Muscle layer of duodenum (tissue), 2 donors: ENCODE results near the gene NFYC.
A peak's percentile ranks its signal among the peaks of the same experiment; 100 is the strongest.
"Not testable (repeated sequence)": the region's sequence is repeated elsewhere in the genome, so short reads cannot be mapped to it uniquely, and the experiment has no call there.

Experiments
- H3K27ac ChIP-seq: one replicate; pipeline ENCODE4 v1.7.0; 2013; ENCODE audit warnings: mild to moderate bottlenecking, low read length
- H3K27me3 ChIP-seq: one replicate; pipeline ENCODE4 v1.7.0; 2013; ENCODE audit warnings: low read depth, mild to moderate bottlenecking, control low read depth, low read length
- H3K36me3 ChIP-seq, 2 donors: one replicate each; pipeline ENCODE4 v1.7.0; 2013; ENCODE audit warnings: low read length in 2 of 2, control low read depth in 1 of 2, mild to moderate bottlenecking in 1 of 2; ENCODE audit not compliant: insufficient read depth in 2 of 2, control insufficient read depth in 1 of 2
- H3K4me1 ChIP-seq, 2 donors: one replicate each; pipeline ENCODE4 v1.7.0; 2013; ENCODE audit warnings: low read length in 2 of 2, mild to moderate bottlenecking in 2 of 2, control low read depth in 1 of 2, moderate library complexity in 1 of 2; ENCODE audit not compliant: insufficient read depth in 2 of 2, control insufficient read depth in 1 of 2
- H3K4me3 ChIP-seq, 2 donors: one replicate each; pipeline ENCODE4 v1.7.0; 2013; ENCODE audit warnings: low read length in 2 of 2, low read depth in 1 of 2, mild to moderate bottlenecking in 1 of 2
- H3K9me3 ChIP-seq, 2 donors: one replicate each; pipeline ENCODE4 v1.7.0; 2013; ENCODE audit warnings: low read length in 2 of 2, control low read depth in 1 of 2, mild to moderate bottlenecking in 1 of 2; ENCODE audit not compliant: control insufficient read depth in 1 of 2
- donor health status: healthy.

The NFYC gene

GRCh38 chr1:40720493-40720892, 29.0 kb downstream of the NFYC start:
- H3K4me1 ChIP-seq = peaks cover 14 to 42% of the 10 kb centered on the region in 2 donors
- H3K27ac ChIP-seq = no peak overlapping the region
- no peaks in the 10 kb centered on the region for H3K36me3 ChIP-seq
- H3K27me3 ChIP-seq = no peaks in the 10 kb centered on the region
- no peak overlapping the region for H3K4me3 ChIP-seq
- no peaks in the 10 kb centered on the region for H3K9me3 ChIP-seq

GRCh38 chr1:40722622-40723021, 31.1 kb downstream of the NFYC start:
- Histone ChIP-seq H3K4me1 (peaks cover 7 to 32% of the 10 kb centered on the region in 2 donors), H3K4me3 (no peak overlapping the region), H3K36me3 (no peaks in the 10 kb centered on the region), H3K9me3 (no peaks in the 10 kb centered on the region), H3K27me3 (no peaks in the 10 kb centered on the region), H3K27ac (no peak overlapping the region)

- peaks cover 7 to 26% of the 10 kb centered on the region in 2 donors for H3K4me1 ChIP-seq
- no peaks in the 10 kb centered on the region for H3K9me3 ChIP-seq
- H3K4me3 ChIP-seq = no peak overlapping the region
- H3K27me3 ChIP-seq = no peaks in the 10 kb centered on the region
- no peaks in the 10 kb centered on the region for H3K36me3 ChIP-seq
- H3K27ac ChIP-seq = peak overlapping the region; percentile 60
These were observed 31.9 kb downstream of the NFYC start for GRCh38 chr1:40723196-40723955.

- H3K4me1 ChIP-seq = peaks cover 7 to 28% of the 10 kb centered on the region in 2 donors
- H3K27ac ChIP-seq, H3K27me3 ChIP-seq, H3K4me3 ChIP-seq, H3K36me3 ChIP-seq, H3K9me3 ChIP-seq: not testable (repeated sequence)
These were observed 36.2 kb downstream of the NFYC start for GRCh38 chr1:40727662-40728061.

GRCh38 chr1:40729316-40729862, 37.9 kb downstream of the NFYC start:
- not testable (repeated sequence) for H3K27me3 ChIP-seq, H3K27ac ChIP-seq
- H3K4me1 ChIP-seq = peaks cover 6 to 24% of the 10 kb centered on the region in 2 donors

GRCh38 chr1:40732756-40733301, 41.3 kb downstream of the NFYC start:
- Histone ChIP-seq H3K4me1 (peaks cover 0 to 24% of the 10 kb centered on the region in 2 donors), H3K27me3 (no peaks in the 10 kb centered on the region), H3K9me3 (no peaks in the 10 kb centered on the region), H3K4me3 (no peak overlapping the region), H3K36me3 (no peaks in the 10 kb centered on the region), H3K27ac (no peak overlapping the region)

More at GRCh38 chr1:40729316-40729862, 37.9 kb downstream of the NFYC start:
- H3K36me3 ChIP-seq, H3K4me3 ChIP-seq, H3K9me3 ChIP-seq: not testable (repeated sequence)

- Histone ChIP-seq H3K36me3 (peaks cover 6 to 15% of the 10 kb centered on the region in 2 donors), H3K27ac (peak overlapping the region; percentile 5), H3K4me1 (peaks cover 0 to 28% of the 10 kb centered on the region in 2 donors), H3K9me3 (no peaks in the 10 kb centered on the region), H3K27me3 (no peaks in the 10 kb centered on the region), H3K4me3 (no peak overlapping the region)
These were observed 43.6 kb downstream of the NFYC start for GRCh38 chr1:40734882-40735628.

- no peaks in the 10 kb centered on the region for H3K27me3 ChIP-seq
- H3K9me3 ChIP-seq = no peaks in the 10 kb centered on the region
- H3K4me1 ChIP-seq = peaks cover 0 to 38% of the 10 kb centered on the region in 2 donors
- H3K4me3 ChIP-seq = no peak overlapping the region
- peak overlapping the region; percentile 35 for H3K27ac ChIP-seq
- H3K36me3 ChIP-seq = peaks cover 6 to 16% of the 10 kb centered on the region in 2 donors
These were observed 44.6 kb downstream of the NFYC start for GRCh38 chr1:40736085-40736531.

- H3K4me3 ChIP-seq = no peak overlapping the region
- no peaks in the 10 kb centered on the region for H3K9me3 ChIP-seq
- H3K27me3 ChIP-seq = no peaks in the 10 kb centered on the region
- H3K27ac ChIP-seq = no peak overlapping the region
- peaks cover 0 to 32% of the 10 kb centered on the region in 2 donors for H3K4me1 ChIP-seq
- H3K36me3 ChIP-seq = peaks cover 11 to 24% of the 10 kb centered on the region in 2 donors
These were observed 47.3 kb downstream of the NFYC start for GRCh38 chr1:40738831-40739230.

GRCh38 chr1:40739455-40740008, 48.0 kb downstream of the NFYC start:
- peaks cover 0 to 32% of the 10 kb centered on the region in 2 donors for H3K4me1 ChIP-seq

More at GRCh38 chr1:40739455-40740008, 48.0 kb downstream of the NFYC start:
- H3K27me3 ChIP-seq = no peaks in the 10 kb centered on the region
- H3K9me3 ChIP-seq = no peaks in the 10 kb centered on the region
- H3K36me3 ChIP-seq = peaks cover 11 to 30% of the 10 kb centered on the region in 2 donors
- no peak overlapping the region for H3K4me3 ChIP-seq
- peak overlapping the region; percentile 55 for H3K27ac ChIP-seq
